ENCODE results near the gene CALR3.
"Not testable (repeated sequence)": the region's sequence is repeated elsewhere in the genome, so short reads cannot be mapped to it uniquely, and the experiment has no call there.

Gene CALR3

GRCh38 chr19:16518483-16519229, 22.7 kb upstream of the CALR3 start:
- Mint-ChIP-seq H3K27ac (no peak overlapping the region), H3K4me1 (ENCODE audit: low read depth) (no peaks in the 10 kb centered on the region), H3K4me3 (no peak overlapping the region), H3K36me3 (ENCODE audit: low read depth) (peaks cover 17% of the 10 kb centered on the region), H3K27me3 (ENCODE audit: low read depth) (no peaks in the 10 kb centered on the region), H3K9me3 (no peaks in the 10 kb centered on the region)

DNA sequence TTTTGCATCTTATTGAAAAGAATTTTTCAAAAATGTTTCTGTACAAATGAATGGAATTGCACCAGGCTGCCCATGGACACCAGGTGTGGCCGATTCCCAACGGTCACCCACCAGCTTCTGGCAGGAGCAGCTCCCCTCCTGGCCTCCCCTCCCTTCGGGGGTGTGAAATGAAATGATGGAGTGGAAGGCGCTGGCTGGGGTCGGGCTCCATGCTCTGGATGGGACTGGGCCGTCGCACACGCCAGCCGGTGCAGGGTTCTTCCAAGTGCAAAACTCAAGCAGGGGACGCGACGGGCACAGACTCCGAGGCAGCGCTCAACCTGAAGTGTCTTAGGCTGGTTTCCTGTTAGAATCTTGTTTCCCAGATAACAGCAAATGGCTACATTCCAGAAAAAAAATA, 22.1 kb upstream of the CALR3 start:
- no peak overlapping the region for H3K27ac Mint-ChIP-seq
- H3K27me3 Mint-ChIP-seq (ENCODE audit: low read depth), result no peaks in the 10 kb centered on the region
- H3K36me3 Mint-ChIP-seq (ENCODE audit: low read depth), result peaks cover 13% of the 10 kb centered on the region

DNA sequence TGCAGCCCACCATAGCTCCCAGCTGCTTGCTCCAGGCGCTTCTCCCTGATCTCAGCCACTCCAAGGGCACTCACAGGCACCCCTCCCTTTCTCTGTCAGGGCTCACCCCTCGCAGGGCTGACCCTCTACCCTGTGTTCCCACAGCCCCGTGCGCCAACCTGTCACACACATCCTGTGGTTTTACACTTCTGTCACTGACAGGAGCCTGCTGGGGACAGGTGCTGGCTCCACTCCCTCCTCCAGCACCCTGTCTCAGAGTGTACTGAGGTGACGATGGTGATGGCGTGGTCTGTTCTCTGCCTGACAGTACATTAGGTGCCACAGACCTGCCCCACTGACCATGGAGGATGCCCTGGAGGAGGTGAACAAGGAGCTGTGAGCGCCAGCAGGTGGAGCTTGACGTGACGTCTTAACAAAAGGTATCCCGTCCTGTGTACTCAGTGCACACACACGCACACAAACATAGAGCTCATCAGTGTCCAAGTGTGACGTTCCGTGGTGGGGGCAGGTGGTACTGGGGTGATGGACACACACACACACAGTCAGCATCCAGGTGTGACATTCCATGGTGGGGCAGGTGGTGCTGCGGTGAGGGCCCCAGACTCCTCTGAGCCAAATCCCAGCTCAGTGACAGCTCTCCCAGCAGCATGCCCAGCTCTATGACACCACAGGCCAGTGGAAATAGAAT, 21.1 kb upstream of the CALR3 start:
- H3K27ac Mint-ChIP-seq, result no peak overlapping the region

More for the DNA sequence above, 22.1 kb upstream of the CALR3 start:
- Mint-ChIP-seq H3K9me3 (no peaks in the 10 kb centered on the region), H3K4me1 (ENCODE audit: low read depth) (no peaks in the 10 kb centered on the region), H3K4me3 (no peak overlapping the region)

GRCh38 chr19:16516381-16516780, 20.4 kb upstream of the CALR3 start:
- no peaks in the 10 kb centered on the region for H3K27me3 Mint-ChIP-seq (ENCODE audit: low read depth)
- no peaks in the 10 kb centered on the region for H3K9me3 Mint-ChIP-seq
- H3K36me3 Mint-ChIP-seq (ENCODE audit: low read depth), result peaks cover 11% of the 10 kb centered on the region
- no peak overlapping the region for H3K4me3 Mint-ChIP-seq
- no peak overlapping the region for H3K27ac Mint-ChIP-seq
- H3K4me1 Mint-ChIP-seq (ENCODE audit: low read depth), result no peaks in the 10 kb centered on the region

More for the DNA sequence above, 21.1 kb upstream of the CALR3 start:
- Mint-ChIP-seq H3K9me3 (no peaks in the 10 kb centered on the region), H3K4me1 (ENCODE audit: low read depth) (no peaks in the 10 kb centered on the region), H3K27me3 (ENCODE audit: low read depth) (no peaks in the 10 kb centered on the region), H3K36me3 (ENCODE audit: low read depth) (peaks cover 11% of the 10 kb centered on the region), H3K4me3 (no peak overlapping the region)

DNA sequence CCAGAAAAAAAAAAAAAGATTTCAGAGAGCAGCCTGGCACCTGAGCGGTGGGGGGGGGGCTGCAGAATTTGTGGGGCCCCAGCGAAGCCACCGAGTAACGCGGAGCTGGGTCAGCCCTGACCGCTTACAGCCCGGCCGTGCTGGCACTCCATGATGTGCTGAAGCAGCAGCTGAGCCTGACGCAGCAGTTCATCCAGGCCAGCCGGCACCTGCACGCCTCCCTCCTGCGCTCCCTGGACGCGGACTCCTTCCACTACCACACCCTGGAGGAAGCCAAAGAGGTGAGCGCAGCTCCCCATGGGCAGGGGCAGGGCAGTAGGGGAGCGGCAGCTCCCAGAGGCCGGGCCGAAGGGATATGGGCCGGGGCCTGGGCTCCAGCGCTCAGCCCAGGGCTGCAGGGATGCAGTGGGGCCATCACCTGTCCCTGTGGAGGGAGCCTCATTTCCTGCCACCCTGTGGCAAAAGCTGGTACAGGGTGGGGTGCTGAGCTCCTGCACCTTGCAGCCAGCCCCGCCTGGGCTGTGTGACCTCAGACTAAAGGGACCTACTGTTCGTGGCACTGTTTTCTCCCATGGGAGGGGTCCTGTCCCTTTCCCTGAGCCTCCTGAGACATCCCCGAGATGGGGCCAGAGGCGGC, 18.5 kb upstream of the CALR3 start:
- H3K27ac Mint-ChIP-seq, result no peak overlapping the region
- H3K9me3 Mint-ChIP-seq, result no peaks in the 10 kb centered on the region
- no peaks in the 10 kb centered on the region for H3K27me3 Mint-ChIP-seq (ENCODE audit: low read depth)
- H3K4me3 Mint-ChIP-seq, result no peak overlapping the region
- H3K36me3 Mint-ChIP-seq (ENCODE audit: low read depth), result peaks cover 6% of the 10 kb centered on the region
- H3K4me1 Mint-ChIP-seq (ENCODE audit: low read depth), result no peaks in the 10 kb centered on the region

DNA sequence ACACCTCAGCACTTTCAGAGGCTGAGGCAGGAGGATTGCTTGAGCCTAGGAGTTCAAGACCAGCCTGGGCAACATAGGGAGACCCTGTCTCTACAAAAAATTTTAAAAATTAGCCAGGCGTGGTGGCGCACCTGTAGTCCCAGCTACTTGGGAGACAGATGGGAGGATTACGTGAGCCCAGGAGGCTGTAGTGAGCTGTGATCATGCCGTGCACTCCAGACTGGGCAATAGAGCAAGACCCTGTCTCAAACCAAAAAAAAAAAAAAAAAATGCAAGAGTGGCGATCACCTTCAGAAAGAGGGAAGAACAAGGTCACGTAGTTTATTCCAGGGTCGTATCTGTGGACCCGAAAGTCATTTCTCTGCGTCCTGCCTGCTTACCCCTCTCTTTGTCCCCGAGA, 16.6 kb upstream of the CALR3 start:
- H3K27ac Mint-ChIP-seq; H3K4me1 Mint-ChIP-seq (ENCODE audit: low read depth); H3K36me3 Mint-ChIP-seq (ENCODE audit: low read depth); H3K4me3 Mint-ChIP-seq; H3K9me3 Mint-ChIP-seq; H3K27me3 Mint-ChIP-seq (ENCODE audit: low read depth): not testable (repeated sequence)

DNA sequence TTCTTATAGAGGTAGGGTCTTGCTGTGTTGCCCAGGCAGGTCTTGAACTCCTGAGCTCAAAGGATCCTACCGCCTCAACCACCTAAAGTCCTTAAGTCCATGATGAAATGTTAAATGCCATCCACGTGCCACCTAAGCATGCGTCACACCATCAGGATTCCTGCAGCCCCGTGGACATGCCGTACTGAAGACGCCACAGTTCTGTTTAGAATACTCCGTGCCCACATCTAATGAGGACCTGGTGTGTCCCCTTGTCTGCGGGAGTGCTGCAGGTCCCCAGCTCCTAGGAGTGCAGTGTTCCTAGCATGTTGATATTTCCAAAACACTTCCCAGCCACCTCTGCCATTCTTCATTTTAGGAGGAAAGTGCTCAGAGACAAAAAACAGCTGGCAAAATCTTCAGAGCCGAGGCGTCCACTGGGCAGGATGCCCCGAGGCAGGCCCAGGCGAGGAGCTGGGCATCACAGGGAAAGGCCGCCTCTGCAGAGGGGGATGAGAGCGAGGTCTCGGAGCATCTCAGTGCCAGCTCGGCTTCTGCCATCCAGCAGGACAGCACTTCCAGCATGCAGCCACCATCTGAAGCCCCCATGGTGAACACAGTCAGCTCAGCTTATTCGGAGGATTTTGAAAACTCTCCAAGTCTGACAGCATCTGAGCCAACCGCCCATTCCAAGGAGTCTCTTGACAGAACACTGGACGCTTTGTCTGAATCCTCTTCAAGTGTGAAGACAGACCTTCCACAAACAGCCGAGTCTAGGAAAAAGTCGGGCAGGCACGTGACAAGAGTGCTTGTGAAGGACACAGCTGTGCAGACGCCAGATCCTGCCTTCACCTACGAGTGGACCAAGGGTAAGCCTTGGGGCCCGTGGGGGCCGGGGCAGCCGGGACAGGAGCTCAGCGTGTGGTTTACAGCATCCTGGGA, 13.4 kb upstream of the CALR3 start:
- Mint-ChIP-seq H3K4me1 (ENCODE audit: low read depth) (no peaks in the 10 kb centered on the region), H3K36me3 (ENCODE audit: low read depth) (no peaks in the 10 kb centered on the region), H3K4me3 (no peak overlapping the region), H3K27ac (no peak overlapping the region), H3K9me3 (no peaks in the 10 kb centered on the region), H3K27me3 (ENCODE audit: low read depth) (no peaks in the 10 kb centered on the region)

DNA sequence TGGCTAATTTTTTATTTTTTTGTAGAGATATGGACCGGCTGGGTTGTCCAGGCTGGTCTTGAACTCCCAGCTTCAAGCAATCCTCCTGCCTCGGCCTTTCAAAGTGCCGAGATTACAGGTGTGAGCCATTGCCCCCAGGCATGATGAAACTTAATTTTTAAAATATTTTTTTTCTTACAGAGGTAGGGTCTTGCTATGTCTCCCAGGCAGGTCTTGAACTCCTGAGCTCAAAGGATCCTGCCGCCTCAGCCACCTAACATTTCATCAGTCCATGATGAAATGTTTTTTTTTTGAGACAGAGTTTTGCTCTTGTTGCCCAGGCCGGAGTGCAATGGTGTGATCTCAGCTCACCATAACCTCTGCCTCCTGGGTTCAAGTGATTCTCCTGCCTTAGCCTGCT, 12.6 kb upstream of the CALR3 start:
- Mint-ChIP-seq H3K27me3 (ENCODE audit: low read depth) (no peaks in the 10 kb centered on the region), H3K4me1 (ENCODE audit: low read depth) (no peaks in the 10 kb centered on the region), H3K27ac (no peak overlapping the region), H3K36me3 (ENCODE audit: low read depth) (no peaks in the 10 kb centered on the region), H3K4me3 (no peak overlapping the region), H3K9me3 (no peaks in the 10 kb centered on the region)

GRCh38 chr19:16506961-16507360, 11.0 kb upstream of the CALR3 start:
- H3K36me3 Mint-ChIP-seq (ENCODE audit: low read depth), result no peaks in the 10 kb centered on the region
- no peak overlapping the region for H3K27ac Mint-ChIP-seq
- no peaks in the 10 kb centered on the region for H3K4me1 Mint-ChIP-seq (ENCODE audit: low read depth)
- no peaks in the 10 kb centered on the region for H3K27me3 Mint-ChIP-seq (ENCODE audit: low read depth)
- H3K9me3 Mint-ChIP-seq, result no peaks in the 10 kb centered on the region
- H3K4me3 Mint-ChIP-seq, result no peak overlapping the region

- not testable (repeated sequence) for H3K4me1 Mint-ChIP-seq (ENCODE audit: low read depth); H3K27me3 Mint-ChIP-seq (ENCODE audit: low read depth); H3K27ac Mint-ChIP-seq; H3K9me3 Mint-ChIP-seq; H3K36me3 Mint-ChIP-seq (ENCODE audit: low read depth); H3K4me3 Mint-ChIP-seq
These were observed 10.2 kb upstream of the CALR3 start for GRCh38 chr19:16506161-16506560.

DNA sequence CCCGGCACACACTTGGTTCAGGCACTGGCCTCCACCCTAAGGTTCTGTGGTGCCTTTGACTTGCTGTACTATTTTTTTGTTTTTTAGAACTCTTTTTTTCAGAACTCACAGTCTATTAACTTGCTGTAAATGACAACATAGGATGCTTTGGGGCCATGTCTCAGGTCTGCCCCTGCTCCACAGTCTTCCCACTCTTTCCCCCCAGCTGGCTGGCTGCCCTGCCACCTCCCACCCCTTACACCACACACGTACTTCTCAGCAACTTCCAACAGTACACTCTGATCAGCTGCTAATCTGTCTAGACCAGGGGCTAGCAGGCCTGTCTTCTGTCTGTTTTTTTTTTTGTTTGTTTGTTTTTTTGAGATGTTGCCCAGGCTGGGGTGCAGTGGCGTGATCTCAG, 8.3 kb upstream of the CALR3 start:
- H3K9me3 Mint-ChIP-seq, result no peaks in the 10 kb centered on the region

DNA sequence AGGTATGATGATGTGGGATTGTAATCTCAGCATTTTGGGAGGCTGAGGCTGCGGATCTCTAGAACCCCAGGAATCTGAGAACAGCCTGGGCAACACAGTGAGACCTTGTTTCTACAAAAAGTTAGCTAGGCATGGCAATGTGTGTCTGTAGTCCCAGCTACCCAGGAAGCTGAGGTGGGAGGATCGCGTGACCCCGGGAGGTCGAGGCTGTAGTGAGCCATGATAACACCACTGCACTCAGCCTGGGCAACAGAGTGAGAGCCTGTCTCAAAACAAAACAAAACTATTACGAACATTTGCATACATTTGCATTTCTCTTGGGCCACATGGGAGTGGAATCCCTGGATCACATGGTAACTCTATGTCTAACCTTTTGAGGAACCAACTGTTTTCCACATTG, 1.9 kb upstream of the CALR3 start:
- Mint-ChIP-seq H3K36me3 (ENCODE audit: low read depth) (no peaks in the 10 kb centered on the region), H3K27me3 (ENCODE audit: low read depth) (no peaks in the 10 kb centered on the region), H3K27ac (no peak overlapping the region), H3K9me3 (no peaks in the 10 kb centered on the region), H3K4me1 (ENCODE audit: low read depth) (peaks cover 9% of the 10 kb centered on the region), H3K4me3 (no peak overlapping the region)

More for the DNA sequence above, 8.3 kb upstream of the CALR3 start:
- Mint-ChIP-seq H3K4me1 (ENCODE audit: low read depth) (no peaks in the 10 kb centered on the region), H3K27me3 (ENCODE audit: low read depth) (no peaks in the 10 kb centered on the region), H3K4me3 (no peak overlapping the region), H3K36me3 (ENCODE audit: low read depth) (no peaks in the 10 kb centered on the region), H3K27ac (no peak overlapping the region)

DNA sequence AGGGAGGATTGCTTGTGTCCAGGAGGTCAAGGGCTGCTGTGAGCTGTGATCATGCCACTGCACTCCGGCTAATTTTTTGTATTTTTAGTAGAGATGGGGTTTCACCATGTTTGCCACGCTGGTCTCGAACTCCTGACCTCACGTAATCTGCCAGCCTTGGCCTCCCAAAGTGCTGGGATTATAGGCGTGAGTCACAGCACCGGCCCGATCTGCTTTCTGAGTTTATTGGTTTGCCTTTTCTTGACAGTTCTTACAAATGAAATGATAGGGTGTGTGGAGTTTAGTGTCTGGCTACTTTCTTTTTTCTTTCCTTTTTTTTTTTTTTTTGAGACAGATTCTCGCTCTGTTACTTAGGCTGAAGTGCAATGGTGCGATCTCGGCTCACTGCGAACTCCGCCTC, 1.1 kb upstream of the CALR3 start:
- no peaks in the 10 kb centered on the region for H3K9me3 Mint-ChIP-seq
- H3K27ac Mint-ChIP-seq, result no peak overlapping the region

DNA sequence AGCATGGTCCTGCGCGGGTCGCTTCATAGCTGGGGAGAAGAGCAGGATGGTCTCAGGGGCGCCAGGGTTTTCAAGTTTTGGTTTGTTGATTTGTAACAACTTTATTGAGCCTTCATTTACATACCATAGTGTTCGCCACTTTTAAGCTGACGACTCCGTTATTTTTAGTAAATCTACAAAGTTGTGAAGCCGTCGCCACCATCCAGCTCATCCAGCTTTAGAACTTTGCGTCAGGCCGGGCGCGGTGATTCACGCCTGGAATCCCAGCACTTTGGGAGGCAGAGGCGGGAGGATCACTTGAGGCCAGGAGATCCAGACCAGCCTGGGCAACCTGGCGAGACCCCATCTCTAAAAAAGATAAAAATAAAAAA, 631 bp upstream of the CALR3 start:
- peaks cover 9% of the 10 kb centered on the region for H3K4me1 Mint-ChIP-seq (ENCODE audit: low read depth)
- no peaks in the 10 kb centered on the region for H3K27me3 Mint-ChIP-seq (ENCODE audit: low read depth)

More for the DNA sequence above, 1.1 kb upstream of the CALR3 start:
- peak overlapping the region; percentile 92 for H3K4me3 Mint-ChIP-seq
- peaks cover 9% of the 10 kb centered on the region for H3K4me1 Mint-ChIP-seq (ENCODE audit: low read depth)
- no peaks in the 10 kb centered on the region for H3K27me3 Mint-ChIP-seq (ENCODE audit: low read depth)
- no peaks in the 10 kb centered on the region for H3K36me3 Mint-ChIP-seq (ENCODE audit: low read depth)

More for the DNA sequence above, 631 bp upstream of the CALR3 start:
- H3K36me3 Mint-ChIP-seq (ENCODE audit: low read depth), result no peaks in the 10 kb centered on the region
- peak overlapping the region; percentile 79 for H3K27ac Mint-ChIP-seq
- H3K9me3 Mint-ChIP-seq, result no peaks in the 10 kb centered on the region
- H3K4me3 Mint-ChIP-seq, result peak overlapping the region; percentile 92
